HG02885 (cell line): ENCODE measurements around the gene CNOT4.
"Not testable (repeated sequence)": the region's sequence is repeated elsewhere in the genome, so short reads cannot be mapped to it uniquely, and the experiment has no call there.

Experiments
- ATAC-seq: cut with Tn5 transposase; IDR thresholded peaks from one replicate; pipeline ENCODE4 v1.9.1; 2021; ENCODE audit warnings: mild to moderate bottlenecking; ENCODE audit not compliant: unreplicated experiment, poor library complexity

The CNOT4 gene

DNA sequence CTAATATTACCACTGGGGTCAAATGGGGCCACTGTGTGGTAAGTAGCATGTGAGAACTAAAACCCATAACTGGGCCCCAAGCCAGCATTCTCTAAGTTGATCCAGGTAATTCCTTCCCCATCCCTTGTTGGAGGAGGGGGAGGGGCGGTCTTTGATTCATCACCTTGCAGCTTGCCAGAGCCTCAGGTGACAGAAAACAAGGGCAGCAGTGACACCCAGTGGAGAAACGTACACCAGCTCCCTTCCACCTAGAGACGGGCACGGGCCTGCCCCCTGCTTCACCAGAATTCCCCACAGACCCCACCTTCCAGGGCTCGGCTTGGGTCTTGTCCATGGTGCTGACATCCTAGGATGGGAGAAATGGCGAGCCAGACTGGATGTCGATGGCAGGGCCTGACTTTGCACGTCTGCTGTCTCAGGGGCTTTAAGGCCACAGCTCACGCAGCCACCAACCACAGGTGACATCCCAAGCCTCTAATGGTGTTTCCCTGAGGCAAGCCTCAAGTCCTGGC lies 174.2 kb downstream of the CNOT4 start:
- ATAC-seq: peak; percentile 69

DNA sequence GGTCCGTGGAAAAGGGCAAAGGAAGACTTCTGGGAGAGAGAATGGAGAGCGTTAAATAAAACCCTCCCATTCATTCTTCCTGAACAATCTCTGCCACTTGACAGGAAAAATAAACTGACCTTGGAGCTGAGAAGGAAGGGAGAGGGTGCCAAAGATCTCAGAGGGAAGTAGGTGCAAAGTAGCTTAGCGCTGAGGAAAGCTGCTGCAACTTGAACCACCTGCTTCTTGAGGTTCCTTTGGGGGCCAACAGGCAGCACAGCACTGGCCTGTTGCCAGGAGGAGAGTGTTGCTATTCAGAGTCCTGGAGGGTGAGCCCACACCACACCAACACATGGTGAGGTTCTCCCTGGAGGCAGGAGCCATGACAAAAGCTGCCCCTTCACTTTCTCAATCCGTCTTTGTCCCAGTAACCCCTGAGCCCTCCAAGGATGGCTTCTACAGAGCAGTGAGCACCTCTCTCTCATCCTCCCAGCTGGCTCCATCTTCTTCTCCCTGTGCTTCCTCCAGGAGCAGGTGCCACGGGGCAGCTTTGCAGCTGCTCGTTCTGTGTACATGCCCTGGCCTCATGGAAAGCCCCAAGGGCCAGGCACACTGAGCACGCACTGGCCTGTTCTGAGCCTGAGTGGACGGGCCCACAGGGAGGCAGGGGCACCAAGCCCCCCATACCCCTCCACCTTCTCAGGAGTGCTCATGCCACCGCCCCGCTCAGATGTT lies 174.9 kb downstream of the CNOT4 start:
- ATAC-seq: no peak

DNA sequence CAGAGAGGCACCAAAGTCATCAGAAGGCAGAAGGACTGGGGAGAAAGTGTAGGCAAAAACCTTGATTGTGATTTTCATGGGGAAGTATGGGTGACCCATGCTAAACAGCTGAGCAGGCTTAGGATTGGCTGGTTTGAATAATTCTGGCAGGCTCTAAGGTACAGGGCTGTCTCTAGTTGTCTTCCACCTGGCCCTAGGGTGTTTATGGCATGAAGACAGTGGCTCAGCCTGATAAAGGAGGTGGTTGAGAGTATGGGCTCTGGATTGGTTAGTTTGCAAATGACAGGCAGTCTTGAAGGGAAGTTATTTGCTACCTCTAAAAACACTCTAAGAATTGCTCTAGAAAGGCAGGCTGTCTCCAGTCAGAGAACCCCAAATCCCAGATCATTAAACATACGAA lies 176.0 kb downstream of the CNOT4 start:
- no peak for ATAC-seq

DNA sequence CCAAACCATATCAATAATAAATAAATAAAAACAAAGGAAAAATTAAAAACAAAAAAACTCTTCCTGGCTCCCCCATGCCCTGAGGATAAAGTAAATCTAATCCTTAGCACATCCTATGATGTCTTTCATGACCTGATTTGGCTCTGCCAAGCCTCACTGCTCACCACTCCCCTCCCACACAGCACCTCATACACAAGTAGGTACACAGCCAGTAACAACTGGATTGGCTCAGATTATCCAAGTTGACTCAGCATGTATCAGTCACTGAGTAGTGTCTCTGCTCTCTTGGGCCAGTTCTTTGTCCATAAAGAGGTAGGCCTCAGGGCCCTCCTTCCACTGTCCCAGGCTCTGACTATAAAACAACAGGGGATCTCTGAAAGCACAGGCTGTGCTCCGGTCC lies 176.7 kb downstream of the CNOT4 start:
- ATAC-seq: no peak

DNA sequence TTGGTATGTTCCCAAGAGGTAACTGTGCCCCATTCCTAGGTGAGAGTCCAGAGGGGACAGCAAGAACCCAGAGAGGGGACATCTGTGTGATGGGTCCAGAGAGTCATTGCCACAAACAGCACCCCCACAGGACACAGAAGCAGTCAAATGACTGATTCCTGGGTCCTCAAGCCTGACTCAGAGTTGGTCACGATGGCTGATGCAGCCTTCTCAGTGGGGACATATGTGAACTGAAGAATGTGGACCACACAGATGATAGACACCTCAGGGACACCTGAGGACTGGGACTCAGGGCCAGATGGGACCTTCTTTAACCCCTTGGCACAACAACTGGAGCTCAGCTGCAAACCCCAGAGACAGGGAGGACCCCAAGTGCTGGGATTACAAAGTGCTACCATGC lies 179.8 kb downstream of the CNOT4 start:
- ATAC-seq: no peak

DNA sequence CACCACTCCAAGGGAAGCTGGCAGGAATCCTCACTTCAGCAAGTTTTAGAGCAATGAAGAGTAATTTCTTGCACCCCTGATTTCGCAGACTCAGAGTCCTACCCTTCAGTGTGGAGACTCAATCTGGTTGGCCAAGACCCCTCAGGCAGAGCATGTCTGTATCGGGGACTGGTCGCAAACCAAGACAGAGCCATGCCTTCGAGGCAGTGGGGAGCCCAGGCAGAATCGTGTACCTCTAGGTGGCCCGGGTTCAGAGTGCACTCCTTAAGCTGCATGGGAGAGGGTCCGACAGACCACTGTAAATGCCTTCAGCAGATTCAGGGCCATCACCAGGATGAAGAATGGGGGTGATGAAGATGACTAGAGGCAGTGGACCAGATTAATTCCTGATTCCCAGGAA lies 181.4 kb downstream of the CNOT4 start:
- no peak for ATAC-seq

DNA sequence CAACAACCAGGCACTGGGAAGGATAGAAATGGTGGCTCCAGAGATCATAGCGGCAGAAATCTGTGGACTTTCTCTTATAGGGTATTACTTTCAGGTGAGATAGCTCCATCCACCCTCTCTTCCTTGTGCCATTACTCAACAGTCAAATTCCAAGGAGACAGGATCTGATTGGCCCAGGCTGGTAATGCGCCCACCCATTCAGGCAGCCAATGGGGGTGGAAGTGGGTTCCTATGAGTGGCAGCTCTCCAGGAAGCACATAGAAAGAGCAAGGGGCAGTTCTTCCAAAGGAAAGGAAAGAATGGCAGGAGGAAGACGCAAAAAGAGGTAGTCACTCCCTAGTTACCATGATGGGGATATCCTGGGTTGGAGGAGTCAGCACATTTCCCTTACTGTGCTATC lies 181.8 kb downstream of the CNOT4 start:
- ATAC-seq: no peak

DNA sequence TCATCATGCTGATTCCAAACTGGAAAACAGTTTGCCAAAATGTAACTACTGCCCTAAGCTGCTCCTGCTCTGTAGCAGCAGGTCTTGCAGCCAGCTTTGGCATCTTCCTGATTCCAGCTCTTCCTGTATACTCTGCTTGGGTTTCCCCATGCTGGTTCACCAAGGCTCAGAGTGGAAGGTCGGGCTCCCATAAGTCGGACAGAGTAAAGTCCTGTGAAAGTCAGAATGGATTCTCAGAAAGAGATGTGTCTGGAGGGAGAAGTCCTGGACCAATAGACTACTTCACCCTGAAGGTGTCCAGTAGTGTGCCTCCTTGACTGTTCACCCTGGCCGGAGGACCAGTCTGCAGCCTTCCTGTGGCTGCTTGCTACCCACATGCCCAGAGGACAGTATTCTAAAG lies 182.4 kb downstream of the CNOT4 start:
- ATAC-seq: no peak

DNA sequence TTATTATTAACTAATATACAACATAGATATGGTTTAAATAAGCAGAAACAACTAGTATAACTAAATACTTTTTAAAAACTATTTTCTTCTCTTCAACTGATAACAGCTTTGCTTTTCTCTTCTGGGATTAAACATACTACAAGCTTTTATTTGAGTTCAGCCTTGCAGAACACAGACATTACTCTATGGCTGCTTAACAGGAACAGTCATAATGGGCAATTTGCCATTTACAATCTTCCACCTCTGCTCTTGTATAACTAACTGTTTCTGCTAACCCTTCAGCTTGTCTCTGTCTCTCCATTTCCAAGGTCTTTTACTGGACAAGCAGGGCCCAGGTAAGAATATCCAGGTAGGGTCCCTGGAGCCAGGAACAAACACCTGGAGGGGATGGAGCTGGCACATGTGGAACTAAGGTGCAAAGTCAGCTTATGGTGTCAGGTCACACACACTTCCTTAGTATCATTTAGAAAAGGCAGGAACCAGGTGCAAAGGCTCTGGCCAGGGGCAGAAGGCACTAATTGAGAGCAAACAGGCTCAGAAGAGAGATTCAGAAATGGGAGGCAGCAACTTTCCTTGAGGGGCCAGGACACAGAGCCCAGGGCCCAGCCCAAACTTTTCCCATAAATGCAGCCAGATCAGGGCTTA lies 183.1 kb downstream of the CNOT4 start:
- ATAC-seq: no peak

DNA sequence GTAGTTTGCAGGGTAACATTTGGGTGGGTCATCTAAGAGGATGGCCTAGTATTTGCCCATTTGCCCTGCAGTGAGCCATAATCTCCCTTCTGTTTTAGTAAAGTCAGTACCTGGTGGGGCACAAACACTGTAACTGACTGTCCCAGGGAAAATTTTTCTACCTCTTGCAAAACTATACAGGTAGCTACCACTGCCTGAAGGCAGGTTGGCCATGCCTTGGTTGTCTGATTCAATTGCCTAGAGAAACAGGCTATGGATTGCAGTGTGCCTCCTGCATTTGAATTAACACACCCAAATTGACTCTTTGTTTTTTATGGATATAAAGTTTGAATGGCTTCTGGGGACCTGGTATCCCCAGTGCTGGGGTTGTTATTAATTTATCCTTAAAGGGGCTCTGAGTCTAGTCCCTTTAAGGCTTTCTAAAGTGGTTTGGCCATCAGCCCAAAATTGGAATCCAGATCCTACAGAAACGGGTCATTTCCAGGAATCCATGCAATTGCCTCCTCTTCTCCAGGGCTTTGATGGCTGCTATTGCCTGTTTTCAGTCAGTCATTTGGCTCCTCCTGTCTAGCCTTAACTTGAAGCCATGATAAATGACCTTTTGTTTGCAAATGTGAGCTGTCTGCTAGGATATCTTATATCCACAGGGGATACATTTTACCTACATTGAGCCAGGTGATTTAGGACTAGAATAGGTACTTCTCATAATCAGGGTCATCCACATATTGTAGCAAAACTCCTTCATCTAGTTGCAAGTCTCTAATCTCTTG lies 187.1 kb downstream of the CNOT4 start:
- no peak for ATAC-seq

DNA sequence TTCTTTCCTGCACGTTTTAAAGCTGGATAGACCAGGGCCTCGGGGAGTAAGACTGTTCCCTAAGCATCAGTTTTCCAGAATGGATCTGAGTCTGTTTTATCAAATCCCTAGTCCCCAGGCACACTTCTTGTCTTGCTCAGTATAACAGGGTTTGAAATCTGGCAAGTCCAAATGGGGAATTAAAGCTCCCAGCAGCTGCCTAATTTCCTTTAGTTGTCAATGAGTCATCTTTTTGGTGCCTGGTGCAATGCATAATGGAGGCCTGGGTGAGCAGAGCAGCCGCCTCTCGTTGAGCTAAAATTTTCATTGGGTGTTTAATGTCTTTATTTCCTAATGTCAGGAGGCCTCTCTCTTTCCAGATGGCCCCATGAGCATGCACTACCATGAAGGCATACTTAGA lies 188.3 kb downstream of the CNOT4 start:
- no peak for ATAC-seq

DNA sequence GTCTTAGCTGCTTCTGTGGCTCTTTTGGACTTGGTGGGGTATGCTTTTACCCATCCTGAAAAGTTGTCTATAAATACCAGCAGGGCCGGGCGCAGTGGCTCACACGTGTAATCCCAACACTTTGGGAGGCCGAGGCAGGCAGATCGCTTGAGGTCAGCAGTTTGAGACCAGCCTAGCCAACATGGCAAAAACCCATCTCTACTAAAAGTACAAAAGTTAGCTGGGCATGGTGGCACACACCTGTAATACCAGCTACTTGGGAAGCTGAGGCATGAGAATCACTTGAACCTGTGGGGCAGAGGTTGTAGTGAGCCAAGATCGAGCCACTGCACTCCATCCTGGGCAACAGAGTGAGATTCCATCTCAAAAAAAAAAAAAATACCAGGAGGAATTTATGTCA lies 188.9 kb downstream of the CNOT4 start:
- not testable (repeated sequence) for ATAC-seq

DNA sequence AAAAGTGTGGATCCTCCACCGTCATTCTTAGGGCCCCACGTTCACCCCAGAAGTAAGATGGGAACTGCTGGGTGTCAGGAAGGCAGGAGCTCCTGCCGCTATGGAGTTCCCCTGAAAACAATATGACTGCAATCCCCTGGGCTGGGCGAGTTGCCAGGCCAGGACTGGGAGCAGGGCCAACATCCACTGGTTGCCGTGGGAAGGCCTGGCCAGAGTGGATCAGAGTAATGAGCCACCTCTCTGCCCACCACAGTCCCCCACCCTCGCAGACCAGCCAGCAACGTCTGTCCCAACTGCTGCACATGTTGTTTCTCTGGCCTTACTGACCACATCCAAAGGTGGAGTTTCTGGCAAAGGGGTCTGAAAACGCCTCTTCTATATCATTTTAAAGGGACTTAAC lies 189.6 kb downstream of the CNOT4 start:
- ATAC-seq: no peak

DNA sequence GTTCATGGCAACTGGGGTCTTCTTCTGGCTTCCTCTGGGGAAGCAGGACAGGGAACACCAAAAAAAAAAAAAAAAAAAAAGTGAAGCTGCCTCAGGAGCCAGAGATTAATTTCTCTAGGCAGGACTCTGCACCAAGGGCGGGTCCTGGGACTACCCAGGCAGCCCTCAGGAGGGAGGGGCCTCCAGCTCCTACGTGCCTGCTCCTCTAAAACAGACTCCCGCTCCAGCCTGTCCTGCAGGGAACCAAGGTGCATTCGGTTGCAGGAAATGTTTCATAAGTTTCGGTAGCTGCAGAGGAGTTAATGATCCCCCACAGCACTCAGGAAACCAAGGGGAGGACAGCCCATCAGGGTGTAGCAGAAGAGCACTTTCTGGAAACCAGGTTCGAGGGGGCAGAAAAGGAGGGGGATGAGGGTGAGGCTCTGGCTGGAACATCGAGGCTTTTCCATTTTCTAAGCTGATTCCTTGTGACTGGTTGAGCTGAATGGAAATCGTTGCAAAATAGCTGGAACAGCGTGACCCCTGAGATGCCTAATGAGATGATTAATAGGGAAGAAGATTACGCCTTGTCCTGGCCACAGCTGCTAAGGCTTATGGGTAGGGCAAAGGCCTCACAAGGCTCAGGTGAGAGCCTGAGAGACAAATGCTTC lies 192.1 kb downstream of the CNOT4 start:
- no peak for ATAC-seq

DNA sequence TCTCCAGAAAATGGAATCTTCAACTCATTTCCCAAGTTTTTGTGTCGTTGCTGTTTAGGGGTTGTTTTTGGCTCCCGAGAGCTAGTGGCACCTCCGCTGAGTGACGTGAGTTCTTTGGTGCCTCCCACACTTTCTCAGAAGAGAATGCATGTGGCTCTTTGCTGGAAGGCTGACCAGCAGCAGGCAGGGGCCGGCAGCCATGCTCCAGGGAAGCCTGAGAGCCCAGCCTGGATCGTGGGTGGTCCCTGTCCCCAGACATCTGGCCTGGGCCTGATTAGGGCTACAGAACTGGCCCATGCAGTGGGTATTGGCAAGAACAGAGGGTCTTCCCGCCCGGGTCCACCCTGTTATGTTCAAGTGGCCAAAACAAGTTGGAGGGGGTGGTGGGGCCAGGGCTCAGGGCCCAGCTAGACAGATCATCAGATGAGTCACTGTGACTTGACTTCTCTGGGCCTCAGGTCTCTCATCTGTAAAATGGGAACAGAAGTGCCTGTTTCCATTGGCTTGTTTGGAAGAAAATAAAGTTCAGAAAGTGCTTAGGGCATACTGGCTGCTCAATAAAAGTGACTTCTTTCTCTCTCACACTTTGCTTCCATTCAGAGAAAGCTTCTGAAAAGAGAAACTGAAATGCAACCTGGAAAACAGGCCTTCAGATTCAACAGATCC lies 193.1 kb downstream of the CNOT4 start:
- ATAC-seq: no peak

DNA sequence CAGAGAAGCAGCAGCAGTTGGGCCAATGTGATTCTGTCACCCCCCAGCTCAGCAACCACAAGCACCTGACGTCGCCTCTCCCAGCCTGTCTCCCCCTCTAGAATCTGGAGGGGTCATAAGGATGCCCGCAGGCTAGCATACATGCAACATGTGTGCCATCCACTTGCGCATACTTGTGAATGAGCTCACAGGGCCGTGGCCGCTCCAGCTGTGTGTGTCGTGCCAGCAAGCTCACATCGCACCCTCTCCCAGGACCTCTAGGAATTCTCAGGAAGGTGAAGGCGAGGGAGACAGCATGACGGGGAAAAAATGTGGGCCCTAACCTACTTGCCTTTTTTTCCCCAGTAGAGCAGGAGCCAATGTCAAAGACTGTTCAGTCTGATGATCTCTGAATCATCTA lies 195.9 kb downstream of the CNOT4 start:
- ATAC-seq: no peak
